NCI-H187 treated with DMSO at 0.1 percent for 48 hours (cell line): Measurements from ENCODE around the gene STOML1.
"Not testable (repeated sequence)": the region's sequence is repeated elsewhere in the genome, so short reads cannot be mapped to it uniquely, and the experiment has no call there.

Experiments
- DNase-seq: peaks from one replicate; lab custom pipeline; 2025; lab: John Stamatoyannopoulos, UW

Gene STOML1

GRCh38 chr15:73946046-73946721 lies 45.9 kb downstream of the STOML1 start:
- no peak for DNase-seq

DNA sequence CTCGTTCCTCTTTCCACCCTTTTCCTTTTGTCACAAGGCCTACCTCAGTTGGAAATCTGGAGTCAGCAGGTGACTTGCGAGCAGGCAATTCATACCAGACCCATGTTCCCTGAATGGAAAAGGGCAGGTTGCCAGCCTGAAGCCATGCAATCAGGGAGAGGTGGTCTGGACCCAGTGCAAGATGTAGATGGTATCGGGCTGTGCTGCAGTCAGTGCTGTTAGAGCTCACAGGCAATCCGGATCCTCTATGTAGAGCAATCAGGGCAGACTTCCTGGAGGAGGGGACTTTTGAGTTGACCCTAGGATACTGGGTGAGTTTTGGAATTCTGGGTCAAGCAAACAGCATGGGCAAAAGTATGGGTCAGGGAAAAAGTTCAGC lies 47.0 kb downstream of the STOML1 start:
- DNase-seq = no peak

GRCh38 chr15:73944161-73945129 lies 47.6 kb downstream of the STOML1 start:
- DNase-seq = no peak

DNA sequence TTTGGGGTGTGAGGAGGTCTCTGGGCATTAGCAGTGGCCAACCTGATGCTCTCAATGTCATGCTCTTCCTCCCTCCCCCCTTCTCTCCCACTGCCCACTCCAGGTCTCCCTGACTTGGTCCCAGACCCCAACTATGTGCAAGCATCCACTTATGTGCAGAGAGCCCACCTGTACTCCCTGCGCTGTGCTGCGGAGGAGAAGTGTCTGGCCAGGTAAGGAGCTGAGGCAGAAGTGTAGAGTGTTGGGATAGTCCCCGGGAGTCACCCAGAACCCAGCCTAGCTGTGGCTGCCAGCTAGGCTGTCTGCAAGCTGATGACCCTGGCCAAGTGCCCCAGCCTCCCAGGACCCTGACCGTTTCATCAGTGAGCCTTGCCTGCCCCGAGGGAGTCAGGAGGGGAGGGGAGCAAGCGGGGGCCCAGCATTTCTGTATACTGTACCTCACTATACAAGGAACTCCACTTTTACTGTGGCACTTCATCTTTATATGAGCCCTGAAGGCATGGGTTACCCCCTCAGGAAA lies 49.3 kb downstream of the STOML1 start:
- DNase-seq = no peak

DNA sequence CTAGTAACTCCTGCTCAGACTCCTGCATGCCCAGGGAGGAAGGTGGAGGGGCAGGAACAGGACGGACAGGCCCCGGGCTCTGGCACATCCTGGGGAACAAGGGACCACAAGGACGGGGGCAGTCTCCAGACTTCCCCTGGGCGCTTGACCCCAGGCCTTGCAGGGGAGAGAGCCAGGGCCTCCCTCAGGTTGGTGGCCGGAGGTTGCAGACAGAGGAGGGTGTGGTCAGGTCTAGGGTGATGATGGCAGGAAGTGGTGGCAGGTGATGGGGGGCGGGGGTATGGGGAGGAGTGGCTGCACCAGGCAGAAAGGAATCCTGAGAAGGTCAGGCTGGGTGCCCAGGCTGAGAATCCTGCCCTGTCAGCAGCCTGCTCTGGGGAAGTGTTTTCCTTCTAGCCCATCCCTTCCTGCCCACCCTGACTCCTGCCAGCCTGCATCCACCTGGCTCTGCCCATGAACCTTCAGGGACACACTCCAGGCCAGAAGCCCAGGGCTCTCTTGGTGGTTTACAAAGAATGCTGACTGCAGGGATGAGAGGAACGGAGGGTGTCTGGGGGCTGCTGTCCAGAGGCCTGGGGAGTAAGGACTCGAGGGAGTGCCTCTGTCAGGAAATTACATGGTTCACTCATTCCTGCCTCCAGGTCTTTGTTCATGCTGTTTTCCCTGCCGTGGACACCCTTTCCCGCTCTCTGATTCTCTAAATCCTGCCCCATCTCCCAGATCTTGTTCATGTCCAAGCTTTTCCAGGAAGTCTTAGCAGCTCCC lies 50.0 kb downstream of the STOML1 start:
- no peak for DNase-seq

GRCh38 chr15:73941449-73941848 lies 50.6 kb downstream of the STOML1 start:
- DNase-seq = no peak

- no peak for DNase-seq
These were observed 51.1 kb downstream of the STOML1 start for GRCh38 chr15:73941044-73941443.

DNA sequence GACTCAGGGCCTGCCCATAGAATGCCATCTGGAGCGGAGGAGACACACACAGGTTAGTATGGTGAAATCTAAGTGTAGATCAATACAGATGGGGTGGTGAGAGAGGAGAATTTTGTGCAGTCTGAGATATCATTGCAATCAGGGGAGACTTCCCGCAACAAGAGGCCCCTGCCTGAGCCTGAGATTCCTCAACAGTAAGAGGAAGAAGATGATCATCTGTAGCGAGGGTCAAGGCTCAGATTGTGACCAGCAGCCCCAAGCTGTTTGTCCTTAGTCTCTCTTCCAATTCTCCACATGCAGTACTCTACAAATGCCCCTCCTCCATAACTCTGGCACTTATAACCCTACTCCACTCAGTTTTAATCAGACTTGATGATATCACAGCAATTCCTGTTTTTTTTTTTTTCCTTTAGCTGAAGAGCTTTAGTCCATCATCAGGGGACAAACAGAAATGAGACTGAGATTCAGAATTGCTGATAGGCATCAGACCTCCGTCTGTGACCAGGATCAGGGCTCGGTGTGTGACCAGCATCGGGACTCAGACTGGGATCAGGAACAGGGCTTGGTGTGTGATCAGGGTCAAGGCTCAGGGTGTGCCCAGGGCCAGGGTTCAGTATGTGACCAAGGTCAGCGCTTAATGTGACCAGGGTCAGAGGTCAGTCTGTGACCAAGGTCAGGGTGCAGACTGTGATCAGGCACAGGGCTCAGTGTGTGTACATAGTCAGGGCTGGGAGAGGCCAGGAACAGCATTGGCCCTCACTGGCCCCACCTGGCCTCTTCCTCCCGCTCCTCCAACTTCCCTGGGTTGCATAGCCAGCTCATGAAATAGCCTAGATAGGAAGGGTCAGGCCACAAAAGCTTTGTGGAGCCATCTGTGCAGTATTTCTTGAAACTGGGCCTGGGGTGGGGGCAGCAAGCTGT lies 51.8 kb downstream of the STOML1 start:
- no peak for DNase-seq

DNA sequence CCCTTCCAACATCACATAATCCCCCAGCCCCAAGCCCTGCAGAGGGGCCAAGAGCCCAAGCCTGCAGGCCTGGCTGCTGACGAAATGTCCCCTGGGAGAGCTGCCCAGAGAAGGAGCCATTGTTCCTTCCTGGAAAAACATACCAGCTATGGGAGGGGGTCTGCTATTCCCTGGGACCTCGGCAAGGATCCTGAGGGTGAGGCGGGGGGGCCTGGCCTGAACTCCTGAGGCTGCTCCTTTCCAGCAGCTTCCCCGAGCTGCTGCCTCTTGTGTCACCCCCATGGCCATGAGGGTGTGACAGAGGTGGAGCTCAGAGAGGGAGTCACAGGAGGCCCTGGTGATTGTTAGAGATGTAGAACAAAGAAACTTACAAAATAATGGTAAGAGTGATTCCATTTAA lies 53.0 kb downstream of the STOML1 start:
- no peak for DNase-seq

GRCh38 chr15:73938516-73938915 lies 53.6 kb downstream of the STOML1 start:
- DNase-seq = not testable (repeated sequence)

- no peak for DNase-seq
These were observed 54.4 kb downstream of the STOML1 start for GRCh38 chr15:73937726-73938125.

- DNase-seq = no peak
These were observed 54.8 kb downstream of the STOML1 start for GRCh38 chr15:73937296-73937695.

GRCh38 chr15:73936588-73937290 lies 55.4 kb downstream of the STOML1 start:
- no peak for DNase-seq

DNA sequence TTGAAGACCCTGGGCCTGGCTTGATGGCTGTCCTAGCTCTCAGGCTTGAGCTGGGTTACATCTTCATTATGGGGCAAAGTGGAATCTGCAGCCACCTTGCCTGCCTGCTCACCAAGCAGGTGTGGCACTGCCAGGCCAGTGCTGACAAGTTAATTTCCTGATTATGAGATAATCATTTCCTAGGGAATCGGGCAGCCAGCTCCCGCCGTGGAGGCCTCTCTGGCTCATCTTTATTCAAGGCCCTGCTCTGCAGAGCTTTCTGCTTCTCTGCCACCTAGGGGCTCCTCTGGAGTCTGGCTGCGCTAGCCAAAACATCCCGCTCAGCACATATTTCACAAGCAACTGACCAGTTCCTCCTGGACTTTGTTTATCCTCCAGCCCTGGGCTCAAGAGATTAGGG lies 55.9 kb downstream of the STOML1 start:
- DNase-seq = no peak

GRCh38 chr15:73935547-73935946 lies 56.5 kb downstream of the STOML1 start:
- DNase-seq = no peak

DNA sequence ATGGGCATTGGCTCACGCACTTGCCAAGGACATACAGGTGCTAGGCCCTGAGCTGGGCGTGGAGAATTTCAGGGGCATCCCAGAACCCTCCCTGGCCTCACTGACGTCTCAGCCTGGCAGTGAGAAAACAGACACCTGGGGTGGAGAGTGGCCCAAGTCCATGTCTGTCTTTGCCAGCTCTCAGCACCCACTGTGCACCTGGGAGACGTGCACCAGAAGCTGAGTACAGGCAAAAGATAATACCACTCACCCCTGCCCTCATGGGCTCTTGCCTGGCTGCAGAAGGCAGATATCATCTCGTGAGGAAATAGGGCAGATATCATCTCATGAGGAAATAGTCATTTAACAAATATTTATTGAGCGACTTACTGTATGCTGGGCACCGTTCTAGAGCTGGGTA lies 57.8 kb downstream of the STOML1 start:
- DNase-seq = no peak

DNA sequence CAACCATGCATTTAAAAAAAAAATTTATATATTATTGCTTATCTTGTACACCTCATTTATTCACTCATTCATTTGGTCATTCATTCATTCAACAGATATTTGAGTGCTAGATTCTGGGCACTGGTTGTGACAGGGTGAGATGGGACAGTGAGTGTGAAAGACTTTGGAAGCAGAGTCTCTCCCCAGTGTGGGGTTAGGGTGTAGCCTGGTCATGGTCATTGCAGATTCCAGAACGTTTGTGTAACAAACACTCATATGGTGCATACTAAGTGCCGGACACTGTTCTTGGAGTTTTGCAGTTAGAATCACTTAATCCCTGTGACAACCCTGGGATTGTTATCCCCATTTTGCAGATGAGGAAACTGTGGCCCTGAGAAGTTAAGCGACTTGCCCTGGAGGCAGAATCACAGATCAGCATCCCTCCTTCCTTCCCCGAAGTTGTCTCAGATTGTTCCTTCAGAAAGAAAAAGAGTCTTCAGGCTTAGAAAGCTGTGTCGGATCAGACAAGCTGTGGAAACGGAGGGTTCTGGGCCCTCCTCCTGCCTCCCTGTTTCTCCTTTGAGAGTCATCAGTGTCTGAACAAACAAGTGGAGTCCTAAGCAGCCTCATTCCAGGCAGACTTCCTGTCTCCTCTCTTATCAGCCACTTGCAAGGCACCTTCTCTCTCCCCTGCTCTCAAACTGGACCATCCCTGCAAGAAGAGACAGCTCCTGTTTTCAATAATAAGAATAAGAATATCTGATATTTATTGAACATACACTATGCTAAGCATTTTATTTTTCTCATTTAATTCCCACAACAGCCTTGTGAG lies 59.5 kb downstream of the STOML1 start:
- no peak for DNase-seq

DNA sequence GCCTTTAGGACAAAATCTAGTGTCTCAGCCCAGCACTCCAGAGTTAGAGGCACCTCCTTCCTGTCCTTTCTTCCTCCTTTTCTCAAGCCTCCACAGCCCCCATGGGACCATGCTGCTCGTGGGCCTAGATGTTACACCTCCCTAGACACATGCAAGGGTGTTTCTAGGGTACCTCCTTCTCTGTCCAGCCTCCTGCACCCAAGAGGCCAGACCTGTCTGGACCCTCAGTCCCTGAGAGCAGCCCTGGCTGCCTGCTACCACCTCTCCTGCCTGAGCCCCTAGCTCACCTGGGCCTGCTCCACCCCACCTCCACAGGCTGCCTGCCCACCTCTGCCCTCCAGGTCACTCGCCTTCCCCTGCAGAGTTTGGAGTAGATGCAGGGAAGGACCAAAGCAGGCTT lies 60.7 kb downstream of the STOML1 start:
- no peak for DNase-seq

DNA sequence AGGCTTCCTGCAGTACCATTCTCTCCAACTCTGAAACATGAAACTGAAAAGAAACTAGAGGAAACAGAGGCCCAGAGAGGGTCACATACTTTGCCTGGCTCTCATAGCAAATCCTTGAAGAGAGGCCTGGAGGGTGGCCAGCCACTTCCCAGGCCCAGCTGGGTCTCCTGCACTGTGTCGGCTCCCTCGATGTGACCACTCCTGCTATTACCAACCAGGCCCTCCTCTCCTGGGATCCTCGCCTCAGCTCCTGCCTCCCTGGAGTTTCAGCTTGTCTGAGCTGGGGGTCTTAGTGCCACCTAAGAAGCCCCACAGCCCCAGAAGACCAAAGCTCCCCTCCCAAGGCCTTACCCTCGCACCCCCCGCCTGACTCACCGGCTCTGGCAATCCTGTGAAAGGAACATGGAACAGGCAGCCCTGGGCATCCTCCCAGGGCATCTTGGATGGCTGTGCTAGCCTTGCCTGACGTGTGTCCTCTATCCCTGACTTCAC lies 61.3 kb downstream of the STOML1 start:
- DNase-seq = no peak

DNA sequence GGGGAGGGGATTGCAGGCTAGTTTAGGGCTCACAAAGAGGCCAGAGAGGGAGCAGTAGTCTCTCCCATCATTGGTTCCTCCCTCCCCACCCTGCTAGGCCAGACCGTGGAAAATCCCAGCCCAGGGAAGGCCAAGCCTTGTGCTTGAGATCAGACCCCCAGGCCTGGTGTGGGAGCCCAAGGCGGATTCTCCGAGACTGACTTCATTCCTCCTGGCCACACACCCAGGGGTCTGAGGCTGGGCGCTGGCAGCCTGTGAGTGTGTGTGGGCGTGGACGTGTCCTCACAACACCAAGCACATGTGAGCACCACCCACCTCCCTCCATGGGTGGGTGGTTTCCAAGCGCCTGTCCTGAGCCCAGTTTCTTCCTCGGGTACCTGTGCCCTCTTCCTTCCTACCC lies 61.7 kb downstream of the STOML1 start:
- DNase-seq = no peak
